ENCODE data around the gene MRPS21. TPM values are rescaled to one million over a fixed set of nuclear protein-coding genes. Genes with fewer than 3 reads are reported as not detected.

MRPS21 gene
- total RNA-seq, 2 experiments from 2014 or later = 64.8 to 75.5 TPM

Other genes with a start within 250 kb of the MRPS21 start
- 38.9 and 40.2 TPM in 2 replicates for gene VPS45, start 226.1 kb upstream of the MRPS21 start, total RNA-seq (2014; rRNA removed; shearing (Covaris generic))
- 54.4 and 58.2 TPM in 2 replicates for gene VPS45, start 226.1 kb upstream of the MRPS21 start, total RNA-seq (2022)
- gene PLEKHO1, start 143.9 kb upstream of the MRPS21 start, total RNA-seq (2014; rRNA removed; shearing (Covaris generic)) = 122 and 127 TPM in 2 replicates
- gene PLEKHO1, start 143.9 kb upstream of the MRPS21 start, total RNA-seq (2022) = 75.5 and 82.4 TPM in 2 replicates
- 52.8 and 73.5 TPM in 2 replicates for gene ANP32E, start 57.7 kb upstream of the MRPS21 start, total RNA-seq (2014; rRNA removed; shearing (Covaris generic))
- gene ANP32E, start 57.7 kb upstream of the MRPS21 start, total RNA-seq (2022) = 152 and 170 TPM in 2 replicates
- gene CA14, start 36.1 kb upstream of the MRPS21 start, total RNA-seq (2014; rRNA removed; shearing (Covaris generic)) = not detected in 2 replicates
- not detected in 2 replicates for gene CA14, start 36.1 kb upstream of the MRPS21 start, total RNA-seq (2022)
- gene APH1A, start 24.8 kb upstream of the MRPS21 start, total RNA-seq (2014; rRNA removed; shearing (Covaris generic)) = 83.3 and 113 TPM in 2 replicates
- 122 and 124 TPM in 2 replicates for gene APH1A, start 24.8 kb upstream of the MRPS21 start, total RNA-seq (2022)
- 0.44 TPM in 1 of 2 replicates, not detected in the other for gene C1orf54, start 21.1 kb upstream of the MRPS21 start, total RNA-seq (2014; rRNA removed; shearing (Covaris generic))
- gene C1orf54, start 21.1 kb upstream of the MRPS21 start, total RNA-seq (2022) = 0.61 and 1.5 TPM in 2 replicates
- not detected in 2 replicates for gene CIART, start 11.3 kb upstream of the MRPS21 start, total RNA-seq (2014; rRNA removed; shearing (Covaris generic))
- 0.63 and 0.68 TPM in 2 replicates for gene CIART, start 11.3 kb upstream of the MRPS21 start, total RNA-seq (2022)
- gene PRPF3, start 27.7 kb downstream of the MRPS21 start, total RNA-seq (2014; rRNA removed; shearing (Covaris generic)) = 46.6 and 49.2 TPM in 2 replicates
- 77.7 and 77.8 TPM in 2 replicates for gene PRPF3, start 27.7 kb downstream of the MRPS21 start, total RNA-seq (2022)
- 12.7 and 17.0 TPM in 2 replicates for gene RPRD2, start 70.3 kb downstream of the MRPS21 start, total RNA-seq (2014; rRNA removed; shearing (Covaris generic))
- 38.6 and 39.7 TPM in 2 replicates for gene RPRD2, start 70.3 kb downstream of the MRPS21 start, total RNA-seq (2022)
- 29.4 and 42.0 TPM in 2 replicates for gene TARS2, start 193.6 kb downstream of the MRPS21 start, total RNA-seq (2014; rRNA removed; shearing (Covaris generic))
- 55.3 and 62.5 TPM in 2 replicates for gene TARS2, start 193.6 kb downstream of the MRPS21 start, total RNA-seq (2022)
- gene ECM1, start 214.2 kb downstream of the MRPS21 start, total RNA-seq (2014; rRNA removed; shearing (Covaris generic)) = 0.70 and 2.0 TPM in 2 replicates
- gene ECM1, start 214.2 kb downstream of the MRPS21 start, total RNA-seq (2022) = 2.7 and 3.8 TPM in 2 replicates
- gene FALEC, start 221.9 kb downstream of the MRPS21 start, total RNA-seq (2014; rRNA removed; shearing (Covaris generic)) = 0.47 and 2.8 TPM in 2 replicates
- gene FALEC, start 221.9 kb downstream of the MRPS21 start, total RNA-seq (2022) = 1.9 and 2.7 TPM in 2 replicates

Data from OCI-LY7 (cell line).